Suprapubic skin (tissue), 3 donors: ENCODE results near the gene KLHL8.

Experiments used
- POLR2AphosphoS5 ChIP-seq, 3 donors: sonication (generic); formaldehyde crosslinking; IDR thresholded peaks; one replicate each; pipeline ENCODE4 v1.6.1; 2017; ENCODE audit warnings: antibody characterized with exemption in 3 of 3
- TF ChIP-seq, protein P1 (sequence below), 2 donors: fragments of 200-600 bp in 1 of 2; fragments of 450-650 bp in 1 of 2; sonication (generic) in 1 of 2; IDR thresholded peaks; one replicate each; pipeline ENCODE4 v1.5.1; 2016 to 2019; ENCODE audit warnings: antibody characterized with exemption in 2 of 2, mild to moderate bottlenecking in 1 of 2, moderate library complexity in 1 of 2

DNA sequence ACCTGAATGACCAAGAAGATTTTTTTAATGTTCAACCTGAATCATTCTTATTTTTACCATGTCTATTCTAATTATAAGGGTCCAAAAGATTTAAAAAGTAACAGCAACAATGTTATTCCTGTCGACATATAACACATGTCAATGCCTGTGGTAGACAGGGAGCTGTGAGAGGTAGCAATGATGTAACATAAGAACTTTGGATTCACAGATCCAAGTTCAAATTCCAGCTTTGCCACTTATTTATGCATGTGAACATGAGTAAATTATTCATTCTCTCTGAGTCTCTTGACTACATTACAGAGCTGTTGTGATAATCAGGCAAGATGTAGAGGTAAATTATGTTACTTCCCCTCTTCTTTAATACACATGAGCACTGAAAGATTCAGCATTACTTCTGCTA is 54.5 kb downstream of the KLHL8 start:
- TF ChIP-seq, protein P1, sequence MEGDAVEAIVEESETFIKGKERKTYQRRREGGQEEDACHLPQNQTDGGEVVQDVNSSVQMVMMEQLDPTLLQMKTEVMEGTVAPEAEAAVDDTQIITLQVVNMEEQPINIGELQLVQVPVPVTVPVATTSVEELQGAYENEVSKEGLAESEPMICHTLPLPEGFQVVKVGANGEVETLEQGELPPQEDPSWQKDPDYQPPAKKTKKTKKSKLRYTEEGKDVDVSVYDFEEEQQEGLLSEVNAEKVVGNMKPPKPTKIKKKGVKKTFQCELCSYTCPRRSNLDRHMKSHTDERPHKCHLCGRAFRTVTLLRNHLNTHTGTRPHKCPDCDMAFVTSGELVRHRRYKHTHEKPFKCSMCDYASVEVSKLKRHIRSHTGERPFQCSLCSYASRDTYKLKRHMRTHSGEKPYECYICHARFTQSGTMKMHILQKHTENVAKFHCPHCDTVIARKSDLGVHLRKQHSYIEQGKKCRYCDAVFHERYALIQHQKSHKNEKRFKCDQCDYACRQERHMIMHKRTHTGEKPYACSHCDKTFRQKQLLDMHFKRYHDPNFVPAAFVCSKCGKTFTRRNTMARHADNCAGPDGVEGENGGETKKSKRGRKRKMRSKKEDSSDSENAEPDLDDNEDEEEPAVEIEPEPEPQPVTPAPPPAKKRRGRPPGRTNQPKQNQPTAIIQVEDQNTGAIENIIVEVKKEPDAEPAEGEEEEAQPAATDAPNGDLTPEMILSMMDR (IDR thresholded peaks at IDR 0.05) = no peak
- no peak for TF ChIP-seq POLR2AphosphoS5 (IDR thresholded peaks at IDR 0.05)
